NCI-H446 treated with DMSO at 0.1 percent for 48 hours (cell line): ENCODE measurements around the gene MSI2.

ENCODE experiments used
- DNase-seq: peaks from one replicate; lab custom pipeline; 2025; lab: John Stamatoyannopoulos, UW

The MSI2 gene

DNA sequence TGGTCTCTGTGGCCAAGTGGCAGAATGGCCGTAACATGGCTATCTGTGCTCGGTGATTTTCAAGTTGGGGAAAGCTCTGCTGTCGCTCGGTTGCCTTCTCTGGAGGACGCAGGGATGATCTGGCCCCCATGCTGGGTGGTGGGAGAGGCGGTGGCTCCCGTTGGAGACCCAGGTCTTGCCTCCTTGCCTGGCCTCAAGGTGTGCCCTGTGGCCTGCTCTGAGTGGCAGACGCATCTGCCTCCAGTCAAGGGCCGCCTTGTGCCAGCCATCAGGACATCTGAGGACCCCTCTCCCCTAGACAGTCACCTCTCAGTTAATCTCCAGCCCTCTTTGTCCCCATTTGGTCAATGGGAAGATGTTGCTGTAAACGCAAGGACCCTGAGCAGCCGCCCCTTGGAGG, 322.9 kb downstream of the MSI2 start:
- DNase-seq, result no peak

DNA sequence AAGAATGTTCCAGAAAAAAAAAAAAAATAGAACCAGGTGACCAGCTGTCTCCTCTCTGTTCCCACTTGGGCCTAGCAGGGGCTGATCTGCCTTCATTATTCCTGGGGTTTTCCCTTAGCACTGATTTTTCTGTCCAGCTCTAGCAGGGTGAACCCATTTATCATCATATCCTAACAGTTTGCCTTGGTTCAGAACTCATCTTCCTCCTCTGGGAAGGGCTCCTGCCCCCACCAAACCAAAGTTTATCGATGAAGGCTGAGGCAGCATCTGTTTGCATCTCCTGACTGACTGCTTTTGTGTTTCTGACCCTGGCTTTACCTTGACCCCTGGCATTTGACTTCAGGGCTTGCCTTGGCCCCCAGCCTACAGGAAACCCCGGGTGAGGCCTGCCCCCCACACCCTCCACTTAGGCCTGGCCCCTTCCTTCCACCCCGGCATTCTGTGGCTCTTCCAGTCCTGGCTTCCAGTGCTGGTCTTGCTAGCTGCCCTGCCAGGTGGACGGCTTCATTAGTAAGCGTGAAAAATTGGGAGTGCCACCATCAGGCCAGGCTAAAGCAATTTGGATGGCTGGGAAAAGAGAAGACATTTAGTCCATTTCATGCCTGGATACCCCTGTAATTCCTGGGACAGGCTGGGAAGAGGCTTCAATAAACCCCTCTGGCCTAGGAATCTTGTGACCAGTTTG, 323.9 kb downstream of the MSI2 start:
- no peak for DNase-seq

DNA sequence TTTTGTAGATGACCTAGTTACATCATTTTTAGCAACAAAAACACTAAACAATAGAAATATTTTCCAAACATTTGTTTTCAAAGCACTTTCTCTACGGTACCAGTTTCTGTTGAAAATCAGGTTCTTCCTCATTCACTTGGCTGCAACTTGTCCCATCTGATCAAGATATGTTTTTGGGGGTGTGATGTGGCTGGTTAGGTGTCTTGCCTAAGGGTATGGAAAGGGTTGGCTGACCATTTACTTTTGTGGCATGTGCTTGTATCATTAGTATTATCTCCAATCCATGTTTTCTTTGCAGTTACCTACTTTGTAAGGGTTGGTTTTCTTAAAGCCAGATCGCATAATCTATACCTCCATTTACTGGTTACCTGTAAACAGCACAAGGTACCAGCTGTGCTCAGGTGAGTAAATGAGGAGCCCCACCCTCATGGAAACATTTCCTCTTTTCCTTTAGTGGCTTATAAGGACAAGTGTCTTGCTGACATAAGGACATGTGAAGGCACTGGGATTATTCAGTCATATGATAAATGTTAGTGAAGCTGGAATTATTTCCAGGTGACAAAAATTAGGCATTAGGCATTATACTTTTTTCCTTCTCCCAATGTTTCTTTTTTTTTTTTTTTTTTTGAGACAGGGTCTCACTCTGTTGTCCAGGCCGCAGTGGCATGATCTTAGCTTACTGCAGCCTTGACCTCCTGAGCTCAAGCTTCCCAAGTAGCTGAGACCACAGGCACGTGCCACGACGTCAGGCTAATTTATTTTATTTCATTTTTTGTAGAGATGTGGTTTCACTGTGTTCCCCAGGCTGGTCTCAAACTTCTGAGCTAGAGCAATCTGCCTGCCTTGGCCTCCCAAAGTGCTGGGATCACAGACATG, 326.8 kb downstream of the MSI2 start:
- no peak for DNase-seq

DNA sequence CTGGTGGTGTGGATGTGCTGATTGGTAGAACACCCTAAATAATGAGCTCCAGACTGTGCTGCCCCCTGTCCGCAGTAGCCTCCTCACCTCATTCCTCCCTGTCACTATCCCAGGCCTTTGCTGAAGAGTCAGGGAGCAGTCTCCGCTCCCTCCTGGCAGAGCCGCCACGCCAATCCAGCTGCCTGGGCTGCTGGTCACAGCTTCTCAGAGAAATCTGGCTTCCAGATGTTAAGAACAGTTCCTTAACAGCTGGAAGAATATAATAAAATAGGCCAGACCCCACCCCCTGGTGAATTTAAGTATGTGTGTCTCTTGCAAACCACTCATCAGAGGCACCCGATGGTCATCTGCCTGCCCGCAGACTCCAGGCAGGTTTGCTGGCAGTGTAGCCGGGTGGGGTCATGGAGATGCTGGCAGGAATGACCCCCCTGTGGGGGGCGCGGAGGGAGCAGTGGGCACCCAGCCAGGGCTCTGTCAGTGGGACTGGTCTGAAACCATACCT, 327.8 kb downstream of the MSI2 start:
- DNase-seq, result no peak

DNA sequence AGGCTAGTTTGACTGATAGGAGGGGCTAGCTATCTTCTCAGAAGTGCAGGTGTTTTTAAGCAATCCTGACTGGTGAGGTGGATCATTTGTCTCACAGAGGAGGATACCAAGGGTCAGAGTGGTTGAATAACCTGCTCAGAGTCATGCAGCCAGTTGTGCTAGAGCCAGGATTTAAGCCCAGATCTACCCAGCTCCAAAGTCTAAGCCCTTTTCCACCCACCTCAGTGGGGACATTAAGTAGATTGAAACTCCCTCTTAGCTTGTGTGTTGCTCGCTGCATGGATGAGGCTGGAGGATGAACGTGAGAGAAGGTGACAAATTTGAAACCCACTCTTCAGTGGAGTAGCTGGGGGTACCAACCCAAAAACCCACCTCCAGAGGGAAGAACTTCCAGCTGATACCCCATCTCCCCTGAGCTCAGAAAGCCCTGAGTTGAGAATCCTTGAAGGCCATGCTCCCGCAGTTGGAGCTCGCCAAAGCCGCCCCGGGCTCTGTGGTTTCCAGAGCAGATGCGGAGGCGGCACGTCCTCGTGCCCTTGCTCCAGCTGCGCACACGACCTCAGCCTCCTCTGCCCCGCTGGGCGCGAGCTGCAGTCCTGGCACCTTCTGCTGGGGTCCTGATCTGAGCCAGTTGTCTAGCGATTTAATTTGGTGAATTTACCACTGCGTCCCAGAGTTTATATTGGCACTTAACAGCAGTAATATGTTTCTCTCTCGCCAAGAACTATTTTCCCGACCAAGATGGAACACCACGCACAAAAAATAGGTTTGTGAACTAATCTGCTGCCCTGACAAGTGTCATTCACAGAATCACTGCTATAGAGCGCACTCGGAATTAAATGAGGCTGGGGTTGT, 329.2 kb downstream of the MSI2 start:
- peak; percentile 56 for DNase-seq

DNA sequence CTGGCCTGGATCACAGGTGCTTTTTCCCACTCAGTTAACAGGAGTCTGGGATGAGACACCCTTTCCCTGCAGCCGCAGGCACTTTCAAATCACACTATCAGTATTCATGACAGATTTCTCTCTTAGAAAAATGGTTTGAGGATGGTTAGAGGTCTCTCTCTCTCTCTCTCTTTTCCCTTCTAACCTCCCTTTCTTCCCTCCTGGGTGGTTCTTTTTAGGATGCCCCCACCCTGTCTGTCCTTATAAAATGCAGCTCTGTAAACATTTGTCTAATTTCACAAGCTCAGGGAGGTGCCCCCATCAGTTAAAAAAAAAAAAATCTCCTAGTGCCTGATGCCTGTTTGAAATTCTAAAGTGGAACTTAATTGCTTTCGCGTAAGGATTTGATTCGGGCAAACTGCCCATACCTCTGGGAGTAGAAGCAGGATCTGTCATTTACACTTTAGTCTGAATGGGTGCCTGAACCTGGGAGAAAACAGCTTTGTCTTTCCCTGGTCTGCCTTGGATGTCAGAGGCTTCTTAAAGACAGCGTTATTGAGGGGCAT, 329.9 kb downstream of the MSI2 start:
- no peak for DNase-seq

DNA sequence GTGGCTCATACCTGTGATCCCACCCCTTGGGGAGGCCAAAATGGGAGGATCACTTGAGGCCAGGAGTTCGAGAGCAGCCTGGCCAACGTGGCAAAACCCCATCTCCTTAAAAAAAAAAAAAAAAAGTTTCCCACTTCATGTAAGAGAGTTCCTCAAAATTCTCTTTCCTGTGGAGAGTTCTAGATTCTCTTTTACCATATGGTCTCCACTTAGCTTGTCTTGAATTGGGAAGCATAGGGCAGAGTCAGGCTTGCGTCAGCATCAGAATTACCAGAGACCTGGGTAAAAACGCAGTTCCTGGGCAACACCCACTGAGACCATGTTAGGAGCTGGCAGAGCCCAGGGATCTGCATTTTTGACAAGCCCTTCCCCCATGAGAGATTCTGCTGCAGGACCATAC, 330.4 kb downstream of the MSI2 start:
- DNase-seq, result no peak

DNA sequence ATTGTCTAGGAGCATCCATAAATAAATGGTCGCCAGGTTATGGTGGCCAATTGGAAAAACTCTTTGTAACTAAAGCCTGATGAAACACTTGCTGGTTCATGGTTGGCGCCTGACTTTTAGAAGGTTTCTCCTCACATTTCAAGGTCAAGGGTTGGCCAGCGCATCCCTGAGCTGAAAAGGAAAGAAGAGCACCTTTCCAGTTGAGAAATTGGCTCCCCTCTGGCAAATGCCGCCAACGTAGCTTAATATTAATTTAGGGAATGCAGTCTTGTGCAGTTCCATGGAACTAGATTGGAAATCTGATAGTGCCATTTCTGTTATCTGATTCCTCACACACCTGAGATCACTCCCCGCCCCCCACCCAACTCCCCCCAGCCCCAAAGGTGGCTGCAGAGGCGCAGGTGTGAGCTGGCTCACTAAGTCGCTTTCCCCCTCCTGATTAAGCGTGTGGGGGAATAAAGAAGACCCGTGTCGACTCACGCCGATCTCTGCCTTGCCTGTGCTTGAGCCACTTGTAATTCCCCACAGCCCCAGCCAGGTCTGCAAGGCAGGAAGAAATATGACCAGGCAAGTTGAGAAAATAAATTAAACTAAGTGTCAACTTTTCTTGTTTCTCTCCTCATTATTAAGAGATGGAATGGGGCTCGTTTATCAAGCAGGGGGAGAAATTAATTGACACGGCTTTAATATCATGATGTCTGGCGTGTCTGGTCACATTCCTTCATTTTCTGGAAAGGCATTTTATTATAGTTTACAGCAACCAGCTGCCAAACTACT, 331.1 kb downstream of the MSI2 start:
- no peak for DNase-seq

DNA sequence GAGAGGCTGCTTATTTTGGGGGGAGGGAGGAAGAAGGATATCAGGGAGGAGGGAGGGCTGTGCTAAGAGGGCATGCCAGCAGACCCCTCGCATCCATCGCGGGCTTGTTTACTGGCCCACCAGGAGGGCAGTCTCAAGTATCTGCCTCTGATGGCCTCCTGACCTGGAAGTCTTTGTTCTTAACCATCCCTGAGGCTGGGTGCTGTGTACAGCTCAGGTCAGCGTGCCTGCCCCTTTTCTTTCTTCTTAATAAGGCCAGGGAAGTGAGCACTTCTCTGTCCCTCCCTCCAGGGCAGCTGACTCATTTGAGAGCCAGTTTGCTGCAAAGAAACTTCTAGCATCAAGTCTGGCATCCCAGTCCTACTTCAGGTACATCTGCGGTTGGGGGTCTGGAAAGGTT, 331.8 kb downstream of the MSI2 start:
- DNase-seq, result no peak

DNA sequence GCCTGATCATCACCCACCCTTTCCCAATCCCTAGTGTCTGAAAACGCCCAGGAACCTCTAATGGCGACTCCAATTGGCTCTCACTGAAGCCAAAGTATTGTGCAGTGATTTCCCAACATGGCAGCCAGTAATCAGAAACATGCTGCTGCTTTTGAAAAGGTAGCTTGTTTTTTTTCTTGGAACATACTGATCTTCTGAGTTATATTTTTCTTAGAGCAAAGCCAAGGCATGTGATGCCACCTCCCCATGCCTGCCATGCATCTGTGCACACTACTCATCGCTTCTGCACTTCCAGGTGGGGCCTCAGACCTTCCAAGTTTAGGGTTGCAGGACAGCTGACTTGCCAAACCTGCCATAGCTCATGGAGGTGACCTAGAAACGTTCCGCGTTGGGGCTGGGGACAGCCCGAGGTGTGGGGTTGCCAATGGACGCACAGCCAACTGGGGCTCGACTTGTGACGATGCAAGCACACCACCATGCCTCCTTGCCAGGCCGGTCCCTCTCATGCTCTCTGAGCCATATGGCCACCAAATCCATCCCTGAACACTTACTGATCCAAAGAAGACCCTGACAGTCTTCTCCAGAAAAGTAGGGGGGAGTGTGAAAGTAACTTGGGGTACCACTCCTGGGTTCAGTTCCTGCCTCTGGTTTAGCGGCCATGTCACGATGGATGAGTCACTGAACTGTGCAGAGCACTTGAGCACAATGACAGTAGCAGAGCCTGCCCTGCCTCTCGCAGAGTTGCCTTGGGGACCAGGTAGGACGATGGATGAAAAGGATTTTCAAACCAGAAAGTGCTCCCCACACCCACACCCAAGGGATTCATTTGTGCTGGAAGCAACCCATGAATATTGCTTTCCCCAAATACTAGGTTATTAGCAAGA, 333.1 kb downstream of the MSI2 start:
- no peak for DNase-seq

DNA sequence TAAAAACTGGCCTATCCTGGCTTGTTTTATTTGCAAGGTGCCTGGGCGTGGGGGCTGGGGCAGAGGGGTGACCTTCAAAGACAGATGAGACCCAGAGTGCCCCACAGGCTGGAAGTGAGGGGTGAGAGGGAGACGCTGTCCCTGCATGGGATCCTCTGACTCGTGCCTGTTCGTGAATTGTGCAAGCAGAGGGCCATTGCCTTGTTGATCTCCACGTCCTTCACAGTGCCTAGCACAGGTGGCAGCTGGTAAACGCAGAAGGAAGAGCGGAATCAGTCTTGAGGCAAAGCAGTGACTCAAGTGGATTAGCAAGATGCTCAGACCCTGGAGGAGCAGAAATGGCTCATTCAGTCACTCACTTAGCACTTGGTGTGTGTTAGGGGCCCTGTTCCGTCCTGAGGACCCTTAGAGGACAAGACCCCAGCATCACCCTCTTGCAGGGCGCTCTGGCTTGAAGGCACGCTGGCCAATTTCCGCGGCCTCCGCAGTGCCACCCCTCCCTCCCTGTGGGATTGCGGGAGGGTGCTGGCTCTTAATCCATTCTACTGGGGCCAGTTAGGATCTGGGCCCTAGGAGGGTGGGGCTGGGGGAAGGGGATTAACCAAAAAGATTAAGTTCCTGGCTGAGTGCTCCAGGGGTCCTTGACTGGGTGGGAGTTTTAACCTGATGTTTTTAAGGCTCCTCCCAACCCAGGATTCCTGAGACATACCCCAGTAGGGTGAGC, 337.6 kb downstream of the MSI2 start:
- no peak for DNase-seq

DNA sequence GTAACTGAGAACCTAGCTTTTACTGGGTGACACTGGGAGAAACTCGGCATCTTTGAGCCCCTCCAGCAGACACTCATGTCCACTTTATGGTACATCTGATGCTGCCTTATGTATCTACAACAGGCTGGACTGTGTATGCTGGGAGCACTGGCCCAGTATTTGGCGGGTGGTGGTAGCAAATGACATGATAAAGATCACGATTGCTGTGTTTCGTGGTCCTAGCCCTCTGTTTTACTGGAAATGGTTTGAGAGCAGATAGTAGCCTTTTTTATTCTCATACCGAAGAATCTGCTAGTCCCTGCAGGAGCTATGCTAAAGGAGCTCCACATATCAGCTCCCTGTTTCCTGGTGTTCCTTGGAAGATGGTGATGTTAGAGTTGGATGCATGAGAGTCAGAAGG, 338.4 kb downstream of the MSI2 start:
- DNase-seq, result no peak

DNA sequence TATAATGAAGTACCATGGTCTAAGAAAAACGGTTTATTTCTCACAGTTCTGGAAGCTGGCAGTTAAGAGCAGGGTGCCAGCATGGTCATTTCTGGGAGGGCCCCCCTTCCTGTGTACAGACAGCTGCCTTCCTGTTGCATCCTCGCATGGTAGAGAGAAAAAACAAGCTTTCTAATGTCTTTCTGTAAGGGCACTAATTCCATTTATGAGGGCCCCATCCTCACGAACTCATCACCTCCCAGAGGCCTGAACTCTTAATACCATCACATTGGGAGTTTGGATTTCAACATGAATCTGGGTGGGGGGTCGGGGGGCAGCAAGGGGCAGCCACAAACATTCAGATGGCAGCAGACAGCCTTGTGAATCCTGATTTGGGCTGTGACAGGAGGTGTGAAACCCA, 339.1 kb downstream of the MSI2 start:
- DNase-seq, result no peak

DNA sequence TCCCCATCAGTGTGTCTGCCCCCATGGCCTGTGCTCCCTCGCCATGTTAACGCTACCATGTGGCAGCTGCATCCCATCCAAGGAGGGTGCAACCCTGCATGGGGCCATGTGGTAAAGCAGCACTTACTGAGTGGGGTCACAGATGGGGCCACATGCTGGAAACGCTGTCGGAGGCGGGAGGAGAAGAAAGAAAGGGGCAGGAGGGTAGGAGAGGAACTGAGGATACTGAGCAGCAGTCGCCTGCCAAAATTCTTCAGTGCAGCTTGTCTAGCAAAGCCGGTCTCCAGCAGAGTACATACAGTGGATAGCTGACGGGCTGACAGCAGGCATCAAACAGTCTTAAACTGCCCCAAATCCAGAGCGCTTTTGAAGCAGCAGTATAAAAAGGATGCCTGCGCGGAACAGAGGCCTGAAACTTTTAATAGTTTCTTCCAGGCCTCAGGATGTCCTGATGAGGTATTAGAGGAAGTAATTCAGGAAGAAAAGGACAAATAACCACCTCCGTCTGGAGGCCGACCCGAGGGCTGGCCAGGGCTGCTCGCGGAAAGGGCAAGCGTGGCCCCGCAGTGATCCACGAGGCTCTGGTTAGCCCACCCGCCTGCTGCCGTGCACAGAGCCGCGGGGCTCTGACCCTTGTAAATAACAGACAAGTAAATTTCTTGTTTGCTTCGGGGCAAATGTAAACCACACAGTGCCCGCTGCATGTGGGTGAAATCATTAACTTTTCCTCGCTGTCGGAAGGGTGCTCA, 339.8 kb downstream of the MSI2 start:
- no peak for DNase-seq

DNA sequence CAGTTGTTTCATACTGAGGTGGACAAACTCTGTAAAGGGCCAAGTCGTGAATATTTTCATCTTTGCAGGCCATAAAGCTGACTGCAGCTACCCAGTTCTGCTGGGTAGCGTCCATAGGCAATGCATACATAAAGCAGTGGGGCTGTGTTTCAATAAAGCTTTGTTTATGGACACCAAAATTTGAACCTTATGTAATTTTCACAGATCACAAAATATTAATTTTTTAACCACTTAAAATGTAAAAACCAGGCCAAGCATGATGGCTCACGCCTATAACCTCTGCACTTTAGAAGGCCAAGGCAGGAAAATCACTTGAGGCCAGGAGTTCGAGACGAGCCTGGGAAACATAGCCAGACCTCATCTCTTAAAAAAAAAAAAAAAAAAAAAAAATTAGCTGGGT, 340.8 kb downstream of the MSI2 start:
- no peak for DNase-seq

DNA sequence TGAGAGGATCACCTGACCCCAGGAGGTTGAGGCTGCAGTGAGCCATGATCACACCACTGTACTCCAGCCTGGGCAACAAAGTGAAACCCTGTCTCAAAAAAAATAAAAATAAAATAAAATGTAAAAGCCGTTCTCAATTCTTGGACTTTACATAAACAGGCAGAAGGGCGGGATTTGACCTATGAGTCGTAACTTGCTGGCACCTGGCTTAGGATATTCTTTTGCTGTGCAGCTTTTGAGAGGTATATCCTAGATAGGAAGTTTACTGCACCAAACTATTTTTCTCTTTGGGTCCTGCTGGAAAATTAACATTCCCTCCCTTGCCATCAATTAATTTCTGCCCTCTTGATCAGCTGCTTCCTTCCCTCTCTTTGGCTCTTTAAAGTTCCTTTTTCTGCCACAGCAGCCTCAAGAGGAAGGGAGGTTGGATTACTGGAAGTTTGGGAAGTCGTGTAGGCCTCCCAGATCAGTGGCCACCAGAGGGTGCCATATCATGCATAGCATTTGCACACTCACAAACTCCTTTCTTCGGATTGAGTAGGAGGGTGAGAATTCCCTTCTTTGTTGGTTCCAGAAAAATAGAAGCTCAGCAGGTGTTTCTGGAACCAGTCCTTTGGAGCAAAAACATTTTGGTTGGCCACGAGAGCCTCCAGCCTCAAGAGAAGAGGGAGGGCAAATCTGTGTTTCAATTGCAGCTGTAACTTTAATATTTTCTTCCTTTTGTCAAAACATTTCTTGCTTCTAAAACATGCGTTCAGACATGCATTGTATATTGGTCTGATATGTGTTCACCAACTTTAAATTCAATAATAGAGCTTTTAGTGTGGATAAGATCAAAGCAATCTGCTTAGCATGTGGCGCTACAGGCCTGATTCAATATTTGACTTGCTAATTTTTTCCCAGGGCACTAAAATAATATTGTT, 341.5 kb downstream of the MSI2 start:
- peak; percentile 41 for DNase-seq

DNA sequence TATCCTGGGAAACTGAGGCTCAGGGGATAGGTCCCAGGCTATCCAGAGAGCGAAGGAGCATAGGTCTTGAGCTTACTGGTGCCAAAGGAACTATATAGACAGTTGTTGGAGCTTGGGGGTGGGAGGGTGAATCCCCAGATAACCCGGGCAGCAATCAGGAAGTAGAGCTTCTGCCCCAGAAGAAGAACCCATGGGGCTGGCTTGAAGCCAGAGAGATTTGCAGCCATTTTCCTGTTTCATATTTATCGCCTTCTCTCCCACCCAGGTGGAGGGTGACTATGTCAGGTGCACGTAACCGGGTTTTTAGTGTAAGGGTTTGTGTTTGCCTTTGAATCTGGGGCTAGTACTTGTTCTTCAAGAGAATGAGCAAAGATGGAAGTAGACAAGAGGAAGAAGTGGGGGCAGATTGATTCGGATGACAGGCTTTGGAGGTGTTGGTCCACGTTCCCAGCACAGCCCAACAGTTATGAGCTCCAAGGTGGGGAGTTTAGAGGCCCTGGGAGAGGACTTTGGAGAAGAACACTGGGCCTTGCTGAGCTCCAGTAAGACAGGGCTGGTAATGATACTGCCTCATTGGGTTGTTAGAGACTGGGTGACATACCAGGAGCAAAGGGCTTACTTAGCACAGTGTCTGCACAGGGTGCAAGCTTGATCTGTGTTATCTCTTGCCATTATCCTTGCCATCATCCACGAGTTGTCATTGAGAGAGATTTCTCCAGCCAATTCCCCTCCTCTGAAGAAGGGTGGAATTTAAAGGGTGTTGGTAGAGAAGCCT, 343.1 kb downstream of the MSI2 start:
- DNase-seq, result no peak
